HepG2 (cell line): Measurements from ENCODE around the gene FAM193A.

Source experiments
- GABPA ChIP-seq, 2 experiments: IDR thresholded peaks; 2 replicates each; pipeline ENCODE4 v1.6.1; 2011 to 2016; ENCODE audit warnings: low read depth in 2 of 2, low read length in 1 of 2, missing biosample characterization in 1 of 2, missing genetic modification characterization in 1 of 2
- HNRNPL ChIP-seq: fragments of 200-400 bp; formaldehyde crosslinking; IDR thresholded peaks from 2 replicates; pipeline ENCODE4 v1.6.1; 2017; ENCODE audit warnings: mild to moderate bottlenecking, low read depth, low read length
- MTF2 ChIP-seq: sonication (generic); formaldehyde crosslinking; IDR thresholded peaks from 2 replicates; pipeline ENCODE4 v1.5.0; 2020; ENCODE audit warnings: missing genetic modification reagents, borderline replicate concordance
- PHF8 ChIP-seq: sonication (generic); formaldehyde crosslinking; IDR thresholded peaks from 2 replicates; pipeline ENCODE4 v1.5.0; 2020; ENCODE audit warnings: missing genetic modification reagents
- PTBP1 ChIP-seq: fragments of 200-400 bp; formaldehyde crosslinking; IDR thresholded peaks from 2 replicates; pipeline ENCODE4 v1.6.1; 2018; ENCODE audit warnings: low read length, low read depth; ENCODE audit not compliant: poor library complexity, severe bottlenecking
- USF2 ChIP-seq, 2 experiments: sonication (generic) in 1 of 2; formaldehyde crosslinking in 1 of 2; IDR thresholded peaks; 2 replicates each; pipeline versions ENCODE4 v1.5.1 to v1.6.1; 2011 to 2020; ENCODE audit warnings: borderline replicate concordance in 1 of 2, low read depth in 1 of 2, low read length in 1 of 2, mild to moderate bottlenecking in 1 of 2, missing genetic modification reagents in 1 of 2, moderate library complexity in 1 of 2
- ZKSCAN8 ChIP-seq: IDR thresholded peaks from 2 replicates; pipeline ENCODE4 v1.6.1; 2016; ENCODE audit warnings: borderline replicate concordance, missing genetic modification reagents, missing compliant biosample characterization
- ZNF766 ChIP-seq: sonication (generic); formaldehyde crosslinking; IDR thresholded peaks from 2 replicates; pipeline ENCODE4 v1.5.0; 2020; ENCODE audit warnings: missing genetic modification reagents, borderline replicate concordance

GRCh38 chr4:2755821-2756690 is 219.6 kb downstream of the FAM193A start, which contains the start of gene TNIP2:
- TF ChIP-seq ZNF766 (CRISPR knock-in tag) (no peak), PTBP1 (no peak), USF2 (IDR thresholded peaks at IDR 0.05; ENCODE audit: low read depth, low read length) (no peak), USF2 (CRISPR knock-in tag; IDR thresholded peaks at IDR 0.05; ENCODE audit: borderline replicate concordance) (no peak), ZKSCAN8 (CRISPR knock-in tag) (no peak), HNRNPL (no peak), GABPA (IDR thresholded peaks at IDR 0.05; ENCODE audit: low read depth, low read length) (peak; percentile 56), GABPA (CRISPR knock-in tag; IDR thresholded peaks at IDR 0.05; ENCODE audit: low read depth) (no peak), PHF8 (CRISPR knock-in tag) (peak; percentile 62; the same call in 1 of the 2 replicates), MTF2 (no peak)
